HG02610 (cell line): ENCODE results near the gene CCDC85C.

Source experiments
- ATAC-seq: cut with Tn5 transposase; IDR thresholded peaks from one replicate; pipeline ENCODE4 v1.9.1; 2021; ENCODE audit warnings: mild to moderate bottlenecking, moderate library complexity; ENCODE audit not compliant: unreplicated experiment

Gene CCDC85C

DNA sequence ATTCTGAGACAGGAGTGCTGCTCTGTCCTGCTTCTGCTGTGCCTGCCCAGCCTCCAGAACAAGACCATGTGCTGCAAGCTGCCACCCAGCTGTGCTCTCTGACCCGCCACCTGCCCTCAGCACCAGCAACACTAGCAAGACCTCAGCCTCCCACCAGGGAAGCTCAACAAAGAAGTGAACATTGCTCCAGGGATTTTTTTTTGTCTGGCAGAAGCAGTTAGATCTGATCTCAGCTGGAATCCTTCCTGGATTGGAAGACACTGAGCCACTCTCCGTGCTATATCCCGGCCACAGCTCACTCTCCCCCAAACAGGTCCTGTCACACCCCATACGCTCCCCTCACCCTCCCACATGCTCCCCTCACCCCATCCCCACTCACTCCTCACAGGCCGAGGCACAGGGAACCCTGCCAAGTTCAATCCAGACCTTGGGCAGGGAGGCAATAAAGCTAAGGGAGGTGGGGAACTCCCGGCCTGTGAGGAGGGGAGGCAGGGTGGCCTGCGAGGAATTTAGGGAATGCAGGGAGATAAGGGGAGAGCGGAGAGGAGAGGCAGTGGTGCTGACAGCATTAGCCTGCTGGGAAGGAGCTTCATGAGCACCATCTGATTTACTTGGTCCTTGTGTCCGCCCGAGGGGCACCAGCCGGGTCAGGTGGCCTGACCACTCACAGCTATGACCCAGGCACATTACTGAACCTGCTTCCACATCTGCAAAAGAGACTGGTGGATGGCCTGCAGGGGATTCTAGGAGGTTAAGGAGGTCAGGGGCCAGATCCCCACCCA, 29.7 kb downstream of the CCDC85C start:
- no peak for ATAC-seq

DNA sequence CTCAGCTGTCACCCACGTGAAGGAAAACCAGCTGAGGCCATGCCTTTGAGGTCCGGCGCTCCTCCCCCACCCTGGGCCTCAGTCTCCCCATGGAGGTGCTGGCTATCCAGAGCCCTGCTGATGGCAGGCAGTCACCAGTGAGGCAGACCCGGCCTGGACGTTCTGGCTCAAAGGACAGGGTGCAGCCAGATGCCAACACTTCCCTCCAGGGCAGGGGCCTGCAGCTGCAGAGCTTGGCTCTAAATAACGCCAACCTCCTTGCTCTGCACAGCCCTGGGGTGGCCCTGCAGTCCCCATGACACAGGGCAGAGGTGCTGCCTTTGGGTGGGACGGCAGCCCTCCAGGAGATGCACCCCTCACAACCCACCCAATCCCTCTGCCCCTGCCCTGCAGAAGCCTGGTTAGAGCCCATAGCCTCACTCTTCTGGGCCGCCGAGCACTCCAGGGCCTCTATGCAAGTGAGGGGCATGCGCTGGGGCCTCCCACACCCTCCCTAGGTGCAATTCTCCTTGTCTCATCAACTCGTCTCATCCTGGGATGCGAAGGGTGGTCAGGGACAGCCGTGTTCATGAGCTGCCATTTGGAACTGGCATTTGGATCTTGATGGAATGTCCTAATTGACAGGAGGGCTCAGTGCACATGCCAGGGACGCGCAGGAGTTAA, 30.4 kb downstream of the CCDC85C start:
- no peak for ATAC-seq

DNA sequence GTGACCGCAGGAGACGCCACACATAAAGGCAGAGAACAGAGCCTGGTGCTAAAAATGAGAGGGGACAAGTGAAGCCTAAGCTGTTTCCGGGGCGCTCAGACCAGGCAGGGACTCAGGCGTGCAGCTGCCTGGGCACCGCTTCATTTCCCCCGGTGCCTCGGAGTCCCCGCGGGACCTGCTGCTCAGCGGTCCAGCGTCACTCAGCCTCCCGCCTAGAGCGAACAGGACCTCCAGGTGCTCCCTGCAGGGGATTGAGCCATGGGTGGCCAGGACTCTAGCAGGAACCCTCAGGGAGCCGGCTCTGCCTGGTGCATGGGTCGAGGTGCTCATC, 31.0 kb downstream of the CCDC85C start:
- no peak for ATAC-seq

DNA sequence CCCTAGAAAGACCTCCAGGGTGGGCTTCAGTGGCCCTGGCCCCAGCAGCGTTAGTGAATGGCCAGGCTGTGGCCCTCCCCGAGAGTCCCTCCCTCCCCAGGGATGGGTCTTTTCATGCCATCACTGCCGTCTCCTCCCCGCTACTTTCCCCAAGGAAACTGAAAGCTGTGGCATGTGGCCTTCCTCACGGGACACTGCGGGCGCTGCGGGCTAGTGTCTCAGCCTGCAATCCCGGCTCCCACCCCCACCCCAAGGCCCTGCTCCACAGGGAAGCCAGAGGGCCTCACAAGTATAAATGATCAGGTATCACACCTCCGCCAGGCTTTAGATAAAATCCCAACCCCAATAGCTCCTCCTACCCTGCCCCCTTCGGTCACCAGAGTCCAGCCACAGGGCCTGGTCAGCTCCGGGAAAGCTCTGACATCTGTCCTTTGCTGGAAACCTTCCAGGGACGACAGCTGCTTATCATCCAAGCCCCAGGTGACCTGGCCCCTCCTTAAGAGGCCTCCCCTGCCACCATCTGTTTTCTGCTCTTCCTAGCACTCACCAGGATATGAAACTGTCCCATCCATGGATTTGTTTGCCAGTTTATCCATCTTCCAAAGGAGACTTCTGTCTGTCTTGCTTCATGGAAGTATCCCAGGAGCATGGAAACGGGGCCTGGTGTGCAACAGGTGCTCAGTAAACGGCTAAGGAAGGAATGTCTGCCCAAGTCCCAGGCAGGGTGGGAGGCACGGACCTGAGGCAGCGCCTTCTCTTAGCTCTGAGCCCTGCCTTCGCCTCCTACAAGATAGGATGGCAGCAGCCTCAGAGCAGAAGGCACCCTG, 31.6 kb downstream of the CCDC85C start:
- no peak for ATAC-seq

DNA sequence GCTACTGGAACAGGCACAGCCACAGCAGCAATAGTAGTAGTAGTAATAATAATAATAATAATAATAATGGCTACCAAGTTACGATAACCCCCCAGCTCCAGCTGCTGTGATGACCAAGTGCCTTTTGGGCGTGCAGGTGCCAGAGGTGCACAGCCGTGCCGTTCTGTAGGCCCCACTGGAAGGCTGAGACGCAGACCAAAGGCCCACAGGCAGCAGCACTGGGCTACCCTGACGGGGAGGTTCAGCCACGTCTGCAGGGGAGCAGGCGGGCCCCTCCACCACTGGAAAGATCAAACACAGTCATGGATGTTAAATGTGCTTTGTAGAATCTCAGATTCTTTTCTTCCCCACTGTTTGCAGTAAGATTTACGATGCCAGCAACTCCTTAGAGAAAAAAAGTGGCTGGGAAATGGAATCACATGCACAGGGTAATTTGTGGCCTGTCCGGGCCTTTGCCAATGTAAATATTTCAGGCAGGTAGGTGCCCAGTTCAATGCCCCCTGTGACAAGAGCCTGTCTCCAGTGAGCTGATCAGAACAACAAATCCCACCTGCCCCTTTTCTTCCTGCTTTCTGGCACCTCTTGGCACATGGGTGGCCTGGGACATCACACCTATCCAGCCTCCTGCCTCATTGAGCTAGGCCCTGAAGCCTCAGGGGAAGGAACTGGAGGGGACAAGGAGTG, 32.6 kb downstream of the CCDC85C start:
- ATAC-seq: no peak

DNA sequence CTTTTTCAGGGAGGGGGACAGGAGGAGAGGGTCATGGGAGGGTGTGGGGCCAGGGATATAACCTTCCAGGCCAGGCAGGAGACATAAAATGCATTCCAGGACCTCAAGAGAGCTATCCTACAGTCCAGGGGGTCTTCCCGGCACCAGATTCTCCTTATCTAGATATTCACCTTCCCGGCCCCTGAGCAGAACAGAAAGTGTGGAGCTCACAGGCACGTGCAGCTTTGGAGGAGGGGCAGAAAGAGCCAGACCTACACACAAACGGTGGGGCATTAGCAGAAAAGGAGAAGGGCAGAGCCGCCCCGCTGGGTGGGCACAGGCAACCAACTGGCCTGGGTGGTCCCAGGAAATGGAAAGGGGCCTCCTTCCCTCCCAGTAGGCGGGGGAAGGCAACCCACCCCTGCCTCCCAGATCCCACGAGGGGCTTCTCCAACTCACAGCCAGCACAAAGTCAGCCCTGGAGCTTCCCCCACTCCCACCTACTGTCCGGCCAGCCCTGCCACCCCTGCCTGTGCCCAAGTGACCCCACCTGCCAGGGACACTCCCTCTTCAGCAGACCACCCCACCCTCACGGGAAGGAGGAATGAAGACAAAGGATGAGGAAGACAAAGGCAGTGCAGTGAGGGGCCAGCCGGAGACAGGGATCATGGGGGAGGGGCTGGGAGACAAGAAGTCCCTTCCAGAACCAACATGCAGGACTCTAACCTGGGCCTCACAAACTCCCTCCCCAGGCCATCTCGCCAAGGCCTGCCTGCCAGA, 33.3 kb downstream of the CCDC85C start:
- ATAC-seq: no peak

DNA sequence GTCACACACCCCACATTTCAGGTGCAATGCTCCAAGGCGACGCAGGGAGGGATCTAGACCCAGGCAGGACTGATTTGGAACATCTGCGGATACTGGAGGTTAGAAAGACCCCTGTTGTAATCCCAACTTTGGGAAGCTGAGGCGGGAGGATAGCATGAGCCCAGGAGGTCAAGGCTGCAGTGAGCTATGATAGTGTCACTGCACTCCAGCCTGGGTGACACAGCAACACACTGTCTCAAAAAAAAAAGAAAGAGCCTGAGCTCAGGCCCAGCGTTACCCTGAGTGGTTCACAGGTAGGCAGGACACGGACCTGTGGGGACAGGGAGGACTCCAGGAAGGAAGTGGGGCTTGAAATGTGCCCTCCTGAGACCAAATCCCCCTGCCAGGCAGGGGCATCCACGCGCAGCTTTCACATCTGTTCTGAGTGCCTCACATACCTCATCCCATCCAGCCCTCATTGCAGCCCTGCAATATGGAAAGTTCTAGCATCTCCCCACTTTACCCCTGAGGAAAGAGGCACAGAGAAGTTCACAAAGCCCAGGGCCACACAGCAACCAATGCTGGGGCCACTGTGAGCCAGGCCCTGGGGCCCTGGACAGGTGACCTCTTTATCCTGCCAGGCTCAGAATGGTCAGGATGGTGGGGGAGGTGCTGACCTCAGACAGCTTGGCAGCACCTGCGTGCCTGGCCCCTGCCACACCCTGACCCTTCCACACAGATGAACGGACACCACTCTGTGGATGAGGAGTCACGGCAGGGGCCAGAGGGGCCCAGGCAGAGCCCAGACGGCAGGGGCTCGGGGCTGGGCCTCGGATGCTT, 34.1 kb downstream of the CCDC85C start:
- ATAC-seq: no peak

DNA sequence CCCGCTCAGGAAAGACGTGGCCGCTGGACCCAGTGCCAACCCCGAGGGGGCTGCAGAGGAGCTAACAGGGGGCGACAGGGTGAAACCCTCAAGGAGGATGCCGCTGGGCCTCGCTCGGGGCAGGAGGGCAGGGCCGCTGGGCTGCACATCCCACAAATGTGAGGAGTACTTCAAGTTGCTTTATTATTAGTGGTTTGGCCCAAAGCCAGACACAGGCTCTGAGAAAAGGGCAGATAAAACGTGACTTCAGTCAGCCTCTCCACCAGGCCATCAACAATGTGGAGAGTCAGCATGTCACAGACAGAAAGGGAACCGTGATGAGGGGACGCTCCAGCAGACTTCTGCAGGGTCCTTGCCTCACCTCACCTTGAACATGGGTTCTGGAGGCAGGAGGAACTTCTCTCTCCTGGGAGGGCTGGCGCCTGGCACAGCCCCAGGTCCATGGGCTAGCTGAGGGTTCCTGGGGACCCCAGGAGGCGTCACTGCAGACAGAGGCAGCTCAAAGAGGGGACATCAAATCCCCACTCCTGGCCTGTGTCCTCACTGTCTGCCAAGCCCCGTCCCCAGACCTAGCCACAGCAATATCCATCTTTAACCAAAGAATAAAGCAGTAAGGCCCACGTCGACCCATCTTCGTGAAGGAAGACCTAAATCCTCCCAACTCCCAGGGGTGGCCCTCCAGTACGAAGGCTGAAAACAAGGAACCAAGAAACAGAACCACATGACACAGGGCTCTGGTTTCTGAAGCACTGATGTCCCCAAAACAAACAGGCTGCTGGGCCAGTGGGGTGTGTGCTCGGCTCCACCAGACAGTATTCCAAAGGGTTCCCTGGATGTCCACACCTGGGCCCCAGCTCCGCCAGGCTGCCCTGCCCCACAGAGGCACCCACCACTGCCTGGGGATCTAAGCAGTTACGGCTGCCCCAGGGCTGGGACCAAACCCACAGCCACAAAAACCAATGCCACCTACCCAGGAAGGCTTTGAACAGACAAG, 35.1 kb downstream of the CCDC85C start:
- no peak for ATAC-seq

DNA sequence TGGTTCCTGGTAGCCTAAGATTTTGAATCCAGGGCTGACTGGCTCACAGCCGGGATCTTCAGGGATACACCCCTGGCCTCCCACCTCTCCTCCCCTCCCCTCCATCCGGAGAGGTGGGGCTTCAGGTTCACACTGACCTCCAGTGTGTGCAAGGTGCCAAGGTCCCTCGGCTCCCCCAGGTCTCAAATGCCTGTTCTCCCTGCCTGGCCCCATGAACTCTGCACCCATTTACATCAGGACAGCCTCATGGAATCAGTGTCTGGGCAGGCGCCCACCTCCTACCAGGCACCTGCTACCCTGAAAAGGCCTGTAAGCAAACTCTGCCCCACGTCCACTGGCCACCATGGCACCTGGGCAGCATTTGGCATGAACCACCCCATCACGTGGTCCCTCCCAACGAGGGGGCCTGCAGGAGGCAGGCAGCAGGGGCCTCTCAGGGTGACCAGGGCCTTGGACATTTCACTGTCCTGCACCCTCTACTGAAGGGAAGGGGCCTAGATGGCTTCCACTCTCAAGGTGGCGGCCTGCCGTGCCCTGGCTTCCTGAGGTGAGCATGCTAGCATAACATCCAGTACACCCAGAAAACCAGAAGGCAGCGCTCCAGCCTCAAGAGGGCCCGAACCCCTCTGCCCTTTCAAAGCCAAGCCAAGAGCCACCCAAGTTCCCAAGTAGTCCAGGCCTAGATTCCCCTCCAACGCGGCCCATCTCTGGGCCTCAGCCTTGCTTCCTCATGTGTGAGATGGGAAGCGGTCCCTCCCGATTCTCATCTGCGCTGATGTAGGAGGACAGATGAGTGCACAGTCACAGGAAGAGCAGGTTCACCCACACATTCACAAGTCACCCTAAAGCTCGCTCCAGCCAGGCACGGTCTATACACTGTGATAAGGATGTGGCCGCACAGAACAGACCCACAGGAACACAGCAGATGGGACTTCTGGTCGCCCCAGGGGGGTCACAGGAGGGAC, 37.3 kb downstream of the CCDC85C start:
- no peak for ATAC-seq

DNA sequence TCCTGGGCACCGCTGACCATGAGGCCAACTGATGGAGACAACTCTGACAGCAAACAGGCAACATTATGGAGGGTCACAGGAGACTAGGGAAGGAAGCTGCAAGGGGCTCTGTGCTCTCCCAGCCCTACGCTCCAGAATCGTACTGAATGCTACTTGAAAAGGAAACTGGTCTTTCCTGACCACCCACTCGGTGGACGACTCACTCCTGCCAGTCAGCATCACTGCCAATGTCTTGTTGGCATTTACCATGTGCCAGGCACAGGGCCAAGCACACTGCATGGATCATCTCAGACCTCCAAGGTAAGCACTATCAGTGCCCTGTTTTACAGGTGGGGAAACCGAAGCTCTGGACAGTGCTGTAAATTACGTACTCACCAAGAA, 38.0 kb downstream of the CCDC85C start:
- no peak for ATAC-seq

DNA sequence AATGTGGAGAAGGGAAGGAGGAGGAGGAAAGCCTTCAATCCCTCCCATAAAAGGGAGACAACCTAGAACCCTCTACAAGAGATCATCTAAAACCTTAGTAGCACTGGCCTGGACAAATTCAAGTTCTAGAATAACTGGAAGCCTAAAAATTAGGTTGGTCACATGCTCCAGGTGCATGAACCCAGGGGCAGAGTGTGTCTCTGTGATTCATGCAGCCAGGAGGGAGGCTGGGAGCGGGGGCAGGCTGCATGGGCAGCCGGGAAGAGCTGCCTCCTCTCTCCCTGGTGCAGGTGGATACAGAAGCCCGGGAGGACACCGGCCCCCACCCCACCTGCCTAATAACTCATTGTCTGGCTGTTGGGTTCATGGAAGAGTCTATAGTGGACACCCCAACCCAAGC, 38.6 kb downstream of the CCDC85C start:
- ATAC-seq: no peak

DNA sequence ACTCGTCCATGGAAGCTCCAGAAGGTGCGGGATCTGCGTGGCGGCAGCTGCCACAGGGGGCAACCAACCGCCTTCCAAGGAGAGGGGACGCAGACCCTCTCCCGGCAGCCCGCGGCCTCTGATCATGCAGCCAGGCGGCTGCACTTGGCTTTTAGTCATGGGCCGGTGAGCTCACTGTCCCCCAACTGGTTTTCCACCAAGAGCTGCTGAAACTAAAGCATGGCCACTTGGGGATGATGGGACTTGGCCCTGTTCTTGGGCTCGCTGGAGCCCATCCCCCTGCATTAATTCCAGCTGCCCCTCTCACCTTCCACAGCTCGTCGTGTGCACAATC, 39.1 kb downstream of the CCDC85C start:
- ATAC-seq: no peak

DNA sequence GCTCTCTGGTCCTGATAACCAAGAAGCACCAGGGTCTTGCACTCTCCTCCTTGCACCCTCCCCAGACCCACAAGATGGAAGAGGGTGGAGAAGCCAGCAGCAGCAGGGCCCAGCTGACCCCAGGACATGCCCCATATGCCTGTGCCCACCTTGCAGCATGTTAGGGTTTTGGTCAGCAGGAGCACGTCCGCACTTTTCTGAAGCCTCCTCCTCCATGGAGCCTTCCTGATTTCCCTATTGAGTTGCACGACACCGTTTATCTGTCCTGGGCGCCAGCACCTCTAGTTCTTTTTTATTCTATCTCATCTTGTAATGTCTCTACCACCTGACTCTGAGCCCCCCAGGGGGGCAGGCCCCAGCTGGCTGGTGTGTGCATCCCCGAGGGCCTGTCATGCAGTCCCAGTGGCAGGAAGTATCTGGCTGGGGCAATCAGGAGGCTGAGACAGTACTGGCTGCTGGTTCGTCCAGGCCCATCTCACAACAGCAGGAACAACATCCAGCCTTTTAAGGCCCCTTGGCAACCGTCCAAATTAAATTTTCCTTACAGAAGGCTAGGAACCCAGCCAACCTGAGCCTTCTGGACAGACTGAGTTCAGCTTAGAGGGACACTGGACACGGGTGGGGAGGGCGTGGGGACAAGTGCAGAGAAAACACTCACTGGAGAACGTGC, 39.6 kb downstream of the CCDC85C start:
- no peak for ATAC-seq

DNA sequence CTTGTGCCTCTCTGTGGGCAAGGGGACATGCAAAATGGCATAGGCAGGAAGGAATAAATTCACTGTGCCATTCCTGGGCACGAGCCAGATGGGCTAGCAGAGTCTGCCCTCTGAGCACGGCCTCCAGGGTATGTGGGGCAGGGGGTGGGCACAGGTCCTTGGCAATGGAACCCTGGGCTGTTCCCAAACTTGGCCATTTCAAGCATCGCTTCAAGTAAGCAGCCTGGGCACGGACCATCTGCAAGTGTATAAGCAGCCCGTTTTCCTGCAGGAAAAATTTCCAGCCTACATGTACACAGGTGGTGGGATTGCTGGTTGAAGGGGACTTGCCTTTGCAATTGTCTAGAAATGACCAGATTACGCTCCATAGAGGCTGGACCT, 40.3 kb downstream of the CCDC85C start:
- ATAC-seq: no peak

DNA sequence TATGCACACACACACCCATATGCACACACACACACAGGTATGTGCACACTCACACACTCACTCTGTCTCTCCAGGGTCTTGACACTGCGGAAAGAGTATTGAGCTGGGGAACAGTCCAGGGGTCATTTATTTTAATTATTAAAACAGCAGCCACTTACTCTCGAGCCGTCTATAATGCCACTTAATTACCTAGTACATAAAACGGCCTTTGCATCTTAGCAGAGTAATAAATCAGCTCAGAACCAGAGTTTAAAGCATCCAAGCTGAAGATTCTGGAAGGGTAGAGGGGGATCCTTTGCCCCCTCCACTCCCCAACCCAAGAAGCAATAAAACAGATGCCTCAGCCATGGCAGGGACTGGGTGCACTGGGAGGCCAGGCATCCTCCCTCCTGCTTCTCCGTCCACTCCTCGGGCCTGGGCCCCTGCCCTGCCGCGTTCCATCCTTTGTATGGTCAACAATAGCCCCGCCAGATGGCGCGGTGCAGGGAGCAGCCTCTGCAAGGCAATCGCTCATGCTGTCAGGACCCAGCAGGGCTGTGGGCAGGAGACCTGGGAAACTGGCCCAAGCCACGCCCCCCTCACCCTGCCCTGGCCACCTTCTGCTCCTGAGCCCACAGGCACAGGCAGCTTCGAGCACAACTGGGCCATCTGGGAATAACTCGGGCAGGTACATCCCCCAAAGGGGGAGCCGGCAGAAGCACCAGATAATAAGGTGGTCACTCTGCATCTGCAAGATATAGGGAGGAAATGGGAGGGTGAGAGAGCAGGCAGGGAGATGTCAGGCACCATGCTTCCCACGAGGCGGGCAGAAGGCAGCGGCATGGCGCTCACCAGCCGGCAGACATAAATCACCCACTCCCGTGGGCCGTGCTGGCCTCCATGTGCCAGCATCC, 40.9 kb downstream of the CCDC85C start:
- ATAC-seq: no peak

DNA sequence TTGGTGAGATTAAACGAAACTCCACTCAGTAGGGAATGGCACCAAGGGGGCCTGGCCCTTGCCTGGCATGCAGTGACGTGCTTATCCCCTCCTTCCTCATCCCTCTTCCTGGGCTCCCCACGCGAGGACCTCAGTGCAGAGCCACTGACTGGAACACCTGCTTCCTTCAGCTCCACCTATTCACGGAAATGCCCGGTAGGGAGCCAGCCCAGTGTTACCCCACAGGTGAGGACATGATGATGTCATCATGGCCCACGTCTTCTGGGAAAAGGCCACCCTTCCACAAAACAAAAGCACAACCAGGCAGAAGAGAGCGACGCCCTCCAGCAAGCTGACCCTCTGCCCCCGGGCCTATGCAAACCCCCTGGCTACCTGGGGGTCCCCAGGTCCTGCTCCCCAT, 42.1 kb downstream of the CCDC85C start:
- ATAC-seq: no peak
